GM18526 (cell line): ENCODE data around the gene ISOC1.

Source experiments
- POLR2A ChIP-seq: IDR thresholded peaks from 3 replicates; pipeline ENCODE4 v1.6.1; 2011; ENCODE audit not compliant: insufficient read length; ENCODE audit errors: extremely low read depth

The ISOC1 gene

GRCh38 chr5:129110742-129111141, 16.2 kb downstream of the ISOC1 start:
- no peak for TF ChIP-seq POLR2A

- TF ChIP-seq POLR2A = no peak
These were observed 16.8 kb downstream of the ISOC1 start for GRCh38 chr5:129111351-129111750.

DNA sequence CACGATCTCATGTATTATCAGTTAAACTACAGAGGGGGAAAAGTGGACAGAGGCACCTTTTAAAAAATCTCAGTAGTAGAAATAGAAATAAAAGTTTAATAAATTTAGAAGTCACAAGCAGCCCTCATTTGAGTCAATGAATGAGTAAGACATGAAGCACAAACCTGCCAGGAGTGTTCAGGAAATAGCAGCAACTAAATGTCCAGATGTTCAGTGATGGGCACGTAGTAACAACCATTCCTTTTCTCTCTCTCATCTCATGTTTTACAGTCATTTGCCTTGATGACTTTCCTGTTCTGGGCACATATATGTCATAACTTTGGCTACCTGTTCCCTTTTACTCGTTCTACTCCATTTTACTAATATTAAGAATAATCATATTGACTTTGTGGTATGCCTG, 17.7 kb downstream of the ISOC1 start:
- TF ChIP-seq POLR2A = no peak

DNA sequence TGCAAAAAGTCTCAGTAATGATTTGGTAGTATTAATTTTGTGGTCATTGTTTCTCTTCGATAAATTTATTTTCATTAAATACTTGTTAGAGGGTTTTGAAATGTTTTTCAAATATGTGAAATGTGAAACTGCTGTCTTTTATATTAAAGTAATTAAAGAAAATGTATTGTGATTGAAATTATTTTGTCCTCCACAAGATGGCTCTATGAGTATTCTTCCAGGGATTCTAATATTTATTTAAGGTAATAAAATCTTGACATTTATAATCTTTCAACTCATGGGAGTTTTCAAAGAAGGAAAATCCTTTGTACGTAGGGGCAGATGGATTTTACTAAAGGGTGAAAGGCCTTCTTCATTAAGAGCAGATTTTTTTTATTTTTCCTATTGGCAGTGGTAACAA, 19.3 kb downstream of the ISOC1 start:
- TF ChIP-seq POLR2A = no peak

DNA sequence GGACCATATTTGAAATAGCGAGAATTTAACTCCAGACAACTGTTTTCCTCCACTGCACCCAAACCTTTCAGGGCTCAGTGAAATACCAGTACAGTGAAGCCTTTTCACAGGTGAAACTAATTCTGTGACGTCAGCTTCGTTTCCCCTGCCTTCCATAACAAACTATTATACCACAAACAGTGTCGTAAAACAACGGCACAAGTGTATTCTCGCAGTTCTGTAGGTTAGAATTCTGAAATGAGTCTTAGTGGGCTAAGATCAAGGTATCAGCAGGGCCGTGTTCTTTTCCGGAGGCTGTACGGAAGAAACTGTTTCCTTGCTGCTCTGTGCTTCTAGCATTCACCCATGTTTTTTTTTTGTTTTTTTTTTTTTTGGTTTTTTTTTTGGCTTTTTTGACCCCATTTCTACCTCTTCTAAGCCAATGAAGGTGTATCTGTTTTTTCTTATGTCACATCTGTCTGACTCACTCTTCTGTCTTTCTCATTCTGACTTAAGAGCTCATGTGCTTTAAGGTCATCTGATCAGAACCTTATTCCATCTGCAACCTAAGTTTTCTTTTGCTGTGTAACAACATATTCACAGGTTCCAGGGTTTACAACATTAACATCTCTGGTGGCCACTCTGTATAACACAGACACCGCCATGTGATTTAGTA, 20.1 kb downstream of the ISOC1 start:
- no peak for TF ChIP-seq POLR2A

DNA sequence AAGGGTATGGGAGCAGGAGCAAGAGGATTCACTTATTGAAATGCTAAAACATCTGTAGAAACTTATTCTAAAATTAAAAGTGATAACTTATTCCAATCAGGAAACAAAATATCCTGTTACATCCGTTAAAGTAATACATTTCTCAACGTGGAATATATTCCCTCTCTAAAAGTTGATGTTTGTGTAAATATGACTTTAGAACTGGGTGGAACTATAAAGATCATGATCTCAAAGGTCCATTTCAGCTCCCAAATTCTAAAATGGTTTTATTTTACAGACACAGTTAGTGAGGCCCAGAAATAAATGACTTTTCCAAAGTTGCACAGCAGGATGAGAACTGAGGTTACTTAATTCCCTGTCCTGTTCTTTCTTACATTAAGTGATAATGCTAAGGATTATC, 21.1 kb downstream of the ISOC1 start:
- TF ChIP-seq POLR2A = no peak

DNA sequence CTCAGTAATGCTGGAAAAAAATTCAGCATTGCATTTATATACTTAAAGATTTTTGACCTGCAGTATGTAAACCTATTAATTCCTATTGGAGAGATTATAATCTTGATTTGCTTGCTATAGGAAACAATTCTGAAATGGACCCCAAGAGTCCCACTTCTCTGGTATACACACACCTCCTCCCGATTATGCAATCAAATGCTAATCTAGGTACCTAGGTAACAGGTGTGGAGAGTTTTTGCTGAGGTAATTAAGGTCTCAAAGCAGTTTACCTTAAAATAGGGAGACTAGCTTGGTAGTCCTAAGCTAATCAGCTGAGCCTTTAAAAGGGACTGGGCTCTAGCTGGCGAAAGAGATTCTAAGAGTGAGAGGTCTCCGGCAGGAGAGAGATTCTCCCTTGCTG, 22.2 kb downstream of the ISOC1 start:
- TF ChIP-seq POLR2A = no peak

- no peak for TF ChIP-seq POLR2A
These were observed 23.9 kb downstream of the ISOC1 start for GRCh38 chr5:129118405-129118804.

DNA sequence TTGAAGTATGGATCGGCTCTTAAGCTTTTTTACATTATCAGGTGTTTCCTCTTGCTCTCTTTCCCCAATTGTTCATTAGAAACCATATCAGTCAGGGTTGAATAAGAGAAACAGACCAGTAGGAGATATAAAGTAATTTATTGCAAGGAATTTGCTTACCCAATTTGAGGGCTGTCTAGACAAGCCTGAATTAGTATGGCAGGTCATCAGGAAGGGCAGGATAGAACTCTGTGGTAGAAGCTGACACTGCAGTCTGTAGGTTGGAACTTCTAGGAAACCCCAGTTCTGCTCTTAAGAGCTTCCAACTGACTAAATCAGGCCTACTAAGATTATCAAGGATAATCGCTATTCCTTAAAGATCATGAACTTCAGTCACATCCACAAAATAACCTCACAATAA, 24.3 kb downstream of the ISOC1 start:
- no peak for TF ChIP-seq POLR2A

- no peak for TF ChIP-seq POLR2A
These were observed 25.6 kb downstream of the ISOC1 start for GRCh38 chr5:129120158-129120581.

DNA sequence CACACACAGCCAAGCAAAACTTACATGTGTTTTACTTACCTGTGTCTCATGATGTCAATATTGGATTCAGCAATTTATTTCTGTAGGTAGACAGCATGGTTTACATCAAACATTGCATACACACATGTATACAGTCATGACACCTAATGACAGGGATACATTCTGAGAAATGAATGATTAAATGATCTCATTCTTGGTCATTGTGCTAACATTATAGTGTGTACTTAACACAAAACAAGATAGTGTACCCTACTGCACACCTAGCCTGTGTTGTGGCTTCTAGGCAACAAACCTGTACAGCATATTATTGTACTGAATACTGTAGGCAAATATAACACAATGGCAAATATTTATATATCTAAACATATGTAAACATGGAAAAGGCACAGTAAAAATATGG, 28.0 kb downstream of the ISOC1 start:
- no peak for TF ChIP-seq POLR2A

DNA sequence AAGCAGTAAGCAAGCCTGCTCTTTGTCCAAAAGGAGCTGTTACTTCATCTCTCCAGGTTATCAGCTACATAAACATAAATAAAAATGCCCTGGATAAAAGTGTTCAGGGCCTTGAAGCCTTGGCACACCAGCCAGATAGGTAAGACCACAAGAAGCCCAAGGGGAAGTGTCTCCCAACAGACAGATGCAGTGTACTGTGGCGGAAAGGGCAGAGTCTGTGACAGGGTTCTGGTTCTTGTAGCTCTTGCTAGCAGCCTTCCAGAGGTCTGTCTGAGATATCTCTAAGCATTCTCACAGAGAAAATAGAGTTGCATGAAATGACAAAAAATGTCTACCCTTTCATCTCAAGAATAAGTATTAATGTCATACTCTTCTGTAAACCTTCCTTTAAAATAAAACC, 30.1 kb downstream of the ISOC1 start:
- no peak for TF ChIP-seq POLR2A

DNA sequence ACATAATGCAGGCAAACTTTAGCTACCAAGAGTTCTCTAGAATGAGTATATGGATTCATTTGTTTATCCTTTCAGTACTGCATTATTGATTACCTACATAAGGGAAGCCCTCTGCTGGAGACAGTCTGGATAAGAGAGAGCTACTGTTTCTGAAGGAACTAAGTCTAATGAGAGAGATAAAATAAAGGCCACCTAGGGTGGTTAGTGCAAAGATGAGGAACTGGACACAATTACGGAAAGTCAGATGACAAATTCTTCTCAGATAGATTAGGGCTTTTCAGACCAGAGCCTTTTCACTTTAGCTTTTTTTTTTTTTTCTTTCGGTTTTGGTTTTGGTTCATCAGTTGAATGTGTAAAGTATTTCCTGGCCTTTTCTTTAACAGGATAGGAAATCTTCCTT, 31.3 kb downstream of the ISOC1 start:
- no peak for TF ChIP-seq POLR2A

GRCh38 chr5:129133553-129133952, 39.0 kb downstream of the ISOC1 start:
- TF ChIP-seq POLR2A = no peak

- no peak for TF ChIP-seq POLR2A
These were observed 41.1 kb downstream of the ISOC1 start for GRCh38 chr5:129135633-129136032.

DNA sequence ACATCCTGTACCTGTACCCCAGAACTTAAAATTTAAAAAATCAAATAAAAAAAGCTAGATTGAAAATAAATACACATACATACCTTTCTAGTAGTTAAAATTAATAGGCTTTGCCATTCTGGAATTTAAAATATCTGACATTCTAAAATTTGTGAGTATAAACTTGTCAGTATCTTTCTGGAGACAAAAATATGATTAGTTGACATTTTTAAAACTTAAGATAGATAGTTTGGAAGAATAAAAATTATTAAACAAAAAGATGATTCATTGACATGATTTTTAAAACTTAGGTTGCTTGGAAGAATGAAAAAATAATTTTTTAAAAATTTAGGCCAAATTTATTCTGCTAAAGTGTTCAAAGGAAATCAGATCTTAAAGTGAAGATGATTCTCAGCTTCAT, 43.1 kb downstream of the ISOC1 start:
- no peak for TF ChIP-seq POLR2A

DNA sequence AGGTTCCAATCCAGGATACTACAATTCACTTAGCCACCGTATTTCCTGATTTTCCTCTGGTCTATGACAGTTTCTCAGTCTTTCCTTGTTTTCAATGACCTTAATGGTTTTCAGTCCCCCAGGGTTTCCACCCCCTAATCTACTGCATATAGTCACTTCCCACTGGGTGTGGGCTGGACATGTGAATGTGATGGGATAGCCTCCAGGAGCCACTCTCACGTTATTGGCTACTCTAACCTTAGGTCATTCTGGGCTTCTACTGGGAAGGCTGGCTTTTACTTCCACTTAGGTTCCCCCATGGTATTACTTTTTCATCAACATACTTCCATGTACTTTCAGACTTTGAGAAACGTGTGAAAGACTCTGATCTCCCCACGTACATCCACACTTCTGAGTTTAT, 46.5 kb downstream of the ISOC1 start:
- no peak for TF ChIP-seq POLR2A
